Endothelial cell of hepatic sinusoid (primary cell): ENCODE data around the gene CHL1.

Experiments used
- in situ Hi-C: cut with HindIII; loops from 2 replicates; pipeline ENCODE4 v1.10.0; 2017; ENCODE audit warnings: low sequenced_read_pairs

CHL1 gene

GRCh38 chr3:279325-279724 is 82.8 kb downstream of the CHL1 start:
- in situ Hi-C loops, result no loop called here

- in situ Hi-C loops, result no loop called here
Measured at GRCh38 chr3:280681-281080, 84.1 kb downstream of the CHL1 start.

GRCh38 chr3:284322-284721 is 87.8 kb downstream of the CHL1 start:
- in situ Hi-C loops, result no loop called here

- in situ Hi-C loops, result no loop called here
Measured at GRCh38 chr3:288417-288816, 91.9 kb downstream of the CHL1 start.

- in situ Hi-C loops, result loop anchor here (5.0 kb wide), 1 partner anchor 56 kb away; no protein-coding TSS in a partner anchor
Measured at GRCh38 chr3:291028-291427, 94.5 kb downstream of the CHL1 start.

DNA sequence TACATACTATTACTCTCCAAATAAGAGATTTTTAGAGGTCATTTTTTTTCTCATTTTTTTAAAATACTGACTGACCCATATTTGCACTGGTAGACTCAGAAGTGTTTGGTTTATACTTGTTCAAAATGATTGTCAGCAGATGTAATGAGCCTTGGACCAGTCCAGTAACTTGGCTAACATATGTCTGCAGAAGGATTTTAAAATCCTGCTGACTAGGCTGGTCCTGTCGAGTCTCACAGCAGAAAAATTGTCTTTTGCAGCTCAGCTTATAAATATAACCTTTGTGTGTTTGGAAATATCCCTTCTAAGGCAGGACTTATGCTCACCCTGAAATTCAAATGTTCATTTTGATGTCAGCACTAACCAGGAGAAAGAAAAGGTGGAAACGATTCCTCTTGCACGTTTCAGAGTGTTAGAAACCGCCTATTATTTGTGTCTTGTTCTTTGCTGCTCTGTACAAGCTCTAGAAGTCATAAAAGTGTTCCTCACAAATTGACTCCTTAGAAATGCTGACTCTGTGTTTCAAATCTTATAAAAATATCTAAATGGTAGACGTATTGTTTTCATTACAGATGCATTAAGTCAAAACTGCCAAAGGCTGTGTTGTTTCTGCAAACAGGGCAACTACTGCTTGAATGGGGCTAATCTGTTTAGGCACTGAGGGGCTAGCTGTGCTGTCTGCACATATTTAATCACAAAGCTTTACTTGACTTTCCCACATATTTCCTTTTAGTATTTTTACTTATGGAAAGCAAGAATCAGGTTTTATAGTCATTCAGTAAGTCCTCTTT is 95.3 kb downstream of the CHL1 start:
- in situ Hi-C loops, result loop anchor here (5.0 kb wide), 1 partner anchor 55 kb away; no protein-coding TSS in a partner anchor

DNA sequence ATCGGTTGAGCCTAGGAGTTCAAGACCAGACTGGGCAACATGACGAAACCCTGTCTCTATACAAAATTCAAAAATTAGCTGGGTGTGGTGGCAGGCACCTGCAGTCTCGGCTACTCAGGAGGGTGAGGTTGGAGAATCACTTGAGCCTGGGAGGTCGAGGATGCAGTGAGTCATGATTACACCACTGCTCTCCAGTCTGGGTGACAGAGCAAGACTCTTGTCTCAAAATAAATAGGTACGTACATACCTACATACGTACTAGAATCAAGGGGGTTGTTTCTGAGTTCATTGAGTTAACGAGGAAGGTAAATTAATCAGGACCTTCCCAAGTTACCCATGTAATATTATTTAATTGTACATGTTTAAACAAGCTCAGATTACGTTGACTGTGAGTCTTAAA is 97.5 kb downstream of the CHL1 start:
- in situ Hi-C loops, result loop anchor here (5.0 kb wide), 1 partner anchor 53 kb away; no protein-coding TSS in a partner anchor

DNA sequence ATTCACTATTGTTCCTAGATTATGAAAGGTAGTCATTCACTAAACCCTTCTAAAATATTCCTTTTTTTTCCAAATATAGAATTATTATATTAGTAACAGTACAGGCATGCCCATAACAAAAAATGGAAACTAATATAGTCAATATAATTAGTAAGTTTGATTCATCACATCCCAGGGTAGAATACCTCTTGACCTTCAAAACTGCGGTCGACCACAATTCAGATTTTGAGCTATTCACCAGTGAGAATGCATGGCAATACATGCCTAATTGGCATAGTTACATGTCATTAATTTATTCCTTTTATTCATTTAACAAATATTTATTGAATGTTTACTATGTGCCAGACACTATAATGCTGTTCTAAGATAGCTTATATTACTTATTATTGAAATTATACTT is 98.0 kb downstream of the CHL1 start:
- in situ Hi-C loops, result loop anchor here (5.0 kb wide), 1 partner anchor 53 kb away; no protein-coding TSS in a partner anchor

DNA sequence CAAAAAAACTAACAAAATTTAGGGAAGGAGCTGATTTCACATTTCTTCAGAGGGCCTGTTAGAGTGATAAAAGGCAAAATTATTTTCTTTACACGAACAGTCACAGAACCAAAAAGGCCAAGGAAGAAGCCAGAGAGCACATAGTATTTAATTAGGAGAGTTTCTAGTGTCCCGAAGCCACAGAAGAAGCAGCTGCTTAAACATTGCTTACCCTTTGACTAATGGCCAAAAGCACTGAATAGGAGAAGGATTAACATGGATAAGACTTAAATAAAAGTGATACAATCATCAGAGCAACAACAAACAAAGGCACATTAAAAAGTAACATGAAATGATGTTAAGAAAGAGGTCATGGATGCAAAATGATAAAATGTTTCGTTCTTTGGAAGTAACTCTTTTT is 98.6 kb downstream of the CHL1 start:
- in situ Hi-C loops, result no loop called here

DNA sequence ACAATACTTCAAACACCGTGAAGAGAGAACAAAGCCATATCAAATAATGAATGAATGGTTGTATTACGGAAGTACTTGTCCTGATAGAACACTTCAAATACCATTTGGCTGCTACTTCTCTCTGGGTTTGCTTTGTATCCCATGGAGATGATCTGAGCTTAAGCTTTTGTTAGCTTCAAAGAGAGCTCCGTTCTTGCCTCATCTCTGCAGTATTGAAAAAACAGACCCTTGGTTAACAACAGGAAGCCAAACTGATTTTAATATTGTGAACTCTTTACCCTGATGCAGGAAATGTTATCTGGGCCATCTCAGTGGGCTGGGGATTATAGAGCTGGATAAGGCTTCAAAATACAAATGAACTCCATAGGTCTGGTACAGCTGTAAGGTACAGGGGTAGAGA is 101.0 kb downstream of the CHL1 start:
- in situ Hi-C loops, result no loop called here

DNA sequence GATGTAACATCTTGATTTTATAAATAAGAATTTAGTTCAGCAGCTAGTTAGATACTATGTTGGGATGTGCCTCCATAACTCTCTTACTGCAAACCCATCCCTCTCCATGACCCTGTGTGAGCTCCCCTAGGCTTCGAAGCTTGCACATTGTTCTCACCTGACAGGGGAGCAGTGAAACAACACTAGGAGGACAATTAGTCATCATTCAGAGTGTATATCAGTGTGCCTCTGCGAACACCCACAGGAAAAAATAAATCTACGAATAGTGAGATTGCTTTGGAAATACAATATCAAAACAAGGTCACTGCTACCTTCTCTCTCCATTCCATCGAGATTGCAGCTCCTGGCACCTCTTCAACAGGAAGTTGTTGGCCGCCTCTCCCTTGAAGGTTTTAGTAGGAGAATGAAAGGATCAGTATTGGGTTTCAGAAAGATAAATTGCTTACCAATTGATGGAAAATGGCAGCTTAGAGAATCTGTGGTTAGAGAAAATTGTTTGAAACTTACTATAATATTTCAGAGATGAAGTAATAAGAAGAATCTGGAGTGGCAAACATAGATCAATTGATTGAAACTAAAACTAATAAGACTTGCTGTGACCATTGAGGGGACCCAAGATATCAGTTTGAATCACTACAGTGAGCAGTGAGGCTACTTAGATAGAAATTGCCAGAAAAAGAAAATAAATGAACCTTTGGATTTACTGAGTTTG is 103.2 kb downstream of the CHL1 start:
- in situ Hi-C loops, result no loop called here

DNA sequence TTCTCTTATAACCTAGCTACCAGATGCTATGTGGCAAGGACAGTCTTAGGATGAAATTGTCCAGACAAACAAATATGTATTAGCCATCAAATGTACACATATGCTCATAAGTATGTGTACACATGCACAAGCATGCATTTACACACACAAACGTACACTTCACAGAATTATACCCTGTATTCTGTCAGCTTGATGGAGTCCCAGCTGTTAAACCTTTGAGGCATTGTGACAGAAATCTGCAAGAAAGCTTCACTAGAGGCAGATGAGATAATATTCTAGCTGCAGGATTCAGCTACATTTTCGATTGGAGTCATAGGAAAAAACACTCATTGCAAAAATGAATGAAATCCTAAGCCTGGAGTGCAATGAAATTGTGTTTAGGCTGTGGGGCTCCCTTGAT is 110.6 kb downstream of the CHL1 start:
- in situ Hi-C loops, result no loop called here

- in situ Hi-C loops, result no loop called here
Measured at GRCh38 chr3:308597-309321, 112.2 kb downstream of the CHL1 start.

- in situ Hi-C loops, result no loop called here
Measured at GRCh38 chr3:312160-312733, 115.7 kb downstream of the CHL1 start.

- in situ Hi-C loops, result no loop called here
Measured at GRCh38 chr3:312911-313310, 116.3 kb downstream of the CHL1 start.

GRCh38 chr3:317012-317411 is 120.4 kb downstream of the CHL1 start:
- in situ Hi-C loops, result no loop called here

GRCh38 chr3:318903-319302 is 122.3 kb downstream of the CHL1 start:
- in situ Hi-C loops, result no loop called here

DNA sequence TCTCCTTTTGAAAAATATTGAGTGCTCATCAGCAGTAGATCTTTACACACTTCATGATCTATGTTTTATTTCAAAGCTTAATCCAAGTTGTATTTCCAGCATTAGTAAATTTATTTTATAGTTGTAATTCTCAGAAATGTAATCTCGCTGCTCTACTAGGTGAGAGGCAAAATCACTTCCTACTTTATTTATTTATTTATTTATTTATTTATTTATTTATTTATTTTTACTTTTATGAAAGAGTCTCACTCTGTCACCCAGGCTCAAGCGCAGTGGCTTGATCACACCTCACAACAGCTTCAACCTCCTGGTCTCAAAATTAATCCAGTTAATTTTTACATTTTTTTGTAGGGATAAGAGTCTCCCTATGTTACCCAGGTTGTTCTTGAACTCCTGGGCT is 127.9 kb downstream of the CHL1 start:
- in situ Hi-C loops, result no loop called here

DNA sequence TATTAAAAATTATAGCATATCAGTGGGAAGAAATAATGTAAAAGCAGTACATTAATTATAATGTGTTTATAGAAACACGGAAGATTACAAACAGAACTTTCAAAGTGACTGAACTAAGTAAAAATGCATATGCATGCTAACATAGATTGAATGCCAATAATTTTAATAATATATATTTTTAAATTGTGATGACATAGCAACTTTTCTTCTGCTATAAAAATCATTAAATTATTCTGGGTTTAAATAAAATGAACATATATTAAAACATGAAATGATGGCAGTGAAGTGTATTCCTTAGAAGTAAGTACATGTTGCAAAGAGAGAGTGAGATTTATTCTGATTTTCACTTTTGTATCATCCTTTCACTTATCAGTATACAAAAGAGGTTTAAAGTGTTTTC is 128.9 kb downstream of the CHL1 start:
- in situ Hi-C loops, result no loop called here

GRCh38 chr3:330494-331115 is 134.0 kb downstream of the CHL1 start:
- in situ Hi-C loops, result no loop called here

DNA sequence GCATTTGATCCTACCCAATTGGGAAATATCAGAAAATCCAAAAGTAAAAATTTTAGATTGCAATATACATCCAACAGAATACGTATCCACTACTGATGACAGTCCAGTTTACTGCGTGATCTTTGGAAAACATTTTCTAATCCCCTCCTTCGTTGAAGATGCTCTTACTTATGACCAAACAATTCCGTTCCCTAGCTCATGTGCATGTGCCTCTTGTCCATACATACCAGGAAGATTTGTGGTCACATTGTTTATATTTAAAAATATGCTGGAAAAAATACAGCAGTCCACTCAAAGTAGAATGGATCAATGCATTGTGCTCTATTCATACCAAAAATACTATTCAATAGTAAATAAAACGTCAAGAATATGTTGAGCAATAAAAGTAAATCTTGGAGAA is 135.3 kb downstream of the CHL1 start:
- in situ Hi-C loops, result no loop called here
